CD1c-positive myeloid dendritic cell (primary cell): ENCODE measurements around the gene RNASEH2B.

Experiments used
- DNase-seq: peaks from one replicate; pipeline ENCODE4 v3.0.0-alpha.2; 2016; ENCODE audit errors: extremely low spot score

Gene RNASEH2B

GRCh38 chr13:50909605-50910484 is at the start of gene RNASEH2B:
RNASEH2B (plus strand) TSS chr13:50909791; CDS start chr13:50910077, 286 bp downstream.
- peak; percentile 74 for DNase-seq

- DNase-seq: no peak
These were observed 45.1 kb upstream of the RNASEH2B start for GRCh38 chr13:50864492-50864891.

- no peak for DNase-seq
These were observed 42.6 kb upstream of the RNASEH2B start for GRCh38 chr13:50866817-50867636.

GRCh38 chr13:50867637-50867945 is 42.0 kb upstream of the RNASEH2B start:
- DNase-seq: no peak

- no peak for DNase-seq
These were observed 38.2 kb upstream of the RNASEH2B start for GRCh38 chr13:50871405-50871804.

- DNase-seq: no peak
These were observed 36.1 kb upstream of the RNASEH2B start for GRCh38 chr13:50873467-50873866.

GRCh38 chr13:50873991-50874390 is 35.6 kb upstream of the RNASEH2B start:
- DNase-seq: no peak

- DNase-seq: peak; percentile 17
These were observed 26.7 kb upstream of the RNASEH2B start for GRCh38 chr13:50882816-50883435.

GRCh38 chr13:50883728-50884127 is 25.9 kb upstream of the RNASEH2B start:
- DNase-seq: no peak

- no peak for DNase-seq
These were observed 25.3 kb upstream of the RNASEH2B start for GRCh38 chr13:50884265-50884664.

GRCh38 chr13:50887151-50887550 is 22.4 kb upstream of the RNASEH2B start:
- DNase-seq: peak; percentile 48

- no peak for DNase-seq
These were observed 21.2 kb upstream of the RNASEH2B start for GRCh38 chr13:50888362-50888761.

- no peak for DNase-seq
These were observed 20.3 kb upstream of the RNASEH2B start for GRCh38 chr13:50889317-50889716.

- DNase-seq: no peak
These were observed 18.4 kb upstream of the RNASEH2B start for GRCh38 chr13:50891206-50891605.

- DNase-seq: no peak
These were observed 17.2 kb upstream of the RNASEH2B start for GRCh38 chr13:50892210-50892944.

- DNase-seq: no peak
These were observed 16.3 kb upstream of the RNASEH2B start for GRCh38 chr13:50893211-50893852.

- no peak for DNase-seq
These were observed 15.6 kb upstream of the RNASEH2B start for GRCh38 chr13:50894012-50894411.

- no peak for DNase-seq
These were observed 15.1 kb upstream of the RNASEH2B start for GRCh38 chr13:50894504-50894903.

GRCh38 chr13:50898338-50898737 is 11.3 kb upstream of the RNASEH2B start:
- DNase-seq: no peak

- no peak for DNase-seq
These were observed 7.9 kb upstream of the RNASEH2B start for GRCh38 chr13:50901701-50902100.

- no peak for DNase-seq
These were observed 4.3 kb upstream of the RNASEH2B start for GRCh38 chr13:50905256-50905655.
